HG02973 (cell line): ENCODE results near the gene CWF19L2.

Experiments
- ATAC-seq: cut with Tn5 transposase; IDR thresholded peaks from one replicate; pipeline ENCODE4 v1.9.1; 2021; ENCODE audit warnings: moderate library complexity; ENCODE audit not compliant: unreplicated experiment

Gene CWF19L2

DNA sequence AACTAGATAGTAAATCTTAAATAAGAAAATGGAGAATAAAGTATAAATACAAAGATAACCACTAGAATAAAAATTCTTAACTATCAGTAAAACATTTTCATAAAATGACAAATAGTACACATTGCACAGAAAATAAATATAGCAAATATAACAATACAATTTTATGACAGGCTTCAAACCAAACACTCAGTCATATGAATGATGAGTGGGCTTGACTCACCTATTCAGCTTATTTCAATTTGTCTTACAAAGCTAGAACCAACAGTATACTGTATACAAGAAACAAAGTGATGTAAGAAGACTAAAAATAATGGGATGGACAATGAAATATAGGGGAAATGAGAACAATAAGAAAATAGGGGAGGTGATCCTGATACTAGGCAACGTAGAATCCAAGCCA is 141.2 kb downstream of the CWF19L2 start:
- no peak for ATAC-seq

DNA sequence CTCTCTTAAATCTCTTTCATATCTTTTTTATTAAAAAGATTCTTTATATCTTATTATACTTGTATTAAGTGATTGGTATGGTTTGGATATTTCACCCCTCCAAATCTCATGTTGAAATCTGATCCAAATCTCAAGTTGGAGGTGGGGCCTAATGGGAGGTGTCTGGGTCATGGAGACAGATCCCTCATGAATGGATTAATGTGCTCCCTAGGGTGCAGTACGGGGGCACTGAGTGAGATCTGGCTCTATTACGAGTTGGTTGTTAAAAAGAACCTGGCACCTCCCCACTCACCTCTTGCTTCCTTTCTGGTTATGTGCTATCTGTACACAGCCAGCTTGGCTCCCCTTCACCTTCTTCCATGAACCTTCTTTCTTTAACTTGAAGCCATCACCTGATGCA is 149.6 kb downstream of the CWF19L2 start:
- no peak for ATAC-seq

DNA sequence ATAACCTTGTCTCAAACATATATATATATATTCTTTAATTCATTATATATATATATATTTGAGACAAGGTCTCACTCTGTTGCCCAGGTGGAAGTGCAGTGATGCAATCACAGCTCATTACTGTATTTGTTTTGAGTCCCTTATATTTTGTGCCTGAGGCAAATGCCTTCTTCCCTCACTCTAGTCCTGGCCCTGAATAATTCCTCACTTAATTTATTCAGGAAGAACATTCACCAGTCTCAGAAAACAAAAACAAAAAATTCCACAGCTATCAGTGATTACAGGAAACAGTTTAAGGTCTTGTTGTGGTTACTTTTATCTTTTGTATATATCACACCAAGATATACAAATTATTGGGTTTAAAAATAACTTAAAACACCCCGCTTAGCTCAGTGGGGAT is 155.7 kb downstream of the CWF19L2 start:
- ATAC-seq = no peak

DNA sequence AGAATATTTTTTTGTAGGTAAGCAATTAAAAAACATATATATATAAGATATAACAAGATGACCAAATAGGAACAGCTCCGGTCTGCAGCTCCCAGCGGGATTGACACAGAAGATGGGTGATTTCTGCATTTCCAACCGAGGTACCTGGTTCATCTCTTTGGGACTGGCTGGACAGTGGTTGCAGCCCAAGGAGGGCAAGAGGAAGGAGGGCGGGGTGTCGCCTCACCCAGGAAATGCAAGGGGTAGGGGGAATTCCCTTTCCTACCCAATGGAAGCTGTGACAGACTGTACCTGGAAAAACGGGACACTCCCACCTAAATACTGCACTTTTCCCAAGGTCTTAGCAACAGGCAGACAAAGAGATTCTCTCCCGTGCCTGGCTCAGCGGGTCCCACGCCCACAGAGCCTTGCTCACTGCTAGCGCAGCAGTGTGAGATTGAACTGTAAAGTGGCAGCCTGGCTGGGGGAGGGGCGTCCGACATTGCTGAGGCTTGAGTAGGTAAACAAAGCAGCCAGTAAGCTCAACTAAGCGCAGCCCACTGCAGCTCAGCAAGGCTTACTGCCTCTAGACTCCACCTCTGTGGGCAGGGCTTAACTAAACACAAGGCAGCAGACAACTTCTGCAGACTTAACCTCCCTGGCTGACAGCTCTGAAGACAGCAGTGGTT is 163.8 kb downstream of the CWF19L2 start:
- no peak for ATAC-seq

DNA sequence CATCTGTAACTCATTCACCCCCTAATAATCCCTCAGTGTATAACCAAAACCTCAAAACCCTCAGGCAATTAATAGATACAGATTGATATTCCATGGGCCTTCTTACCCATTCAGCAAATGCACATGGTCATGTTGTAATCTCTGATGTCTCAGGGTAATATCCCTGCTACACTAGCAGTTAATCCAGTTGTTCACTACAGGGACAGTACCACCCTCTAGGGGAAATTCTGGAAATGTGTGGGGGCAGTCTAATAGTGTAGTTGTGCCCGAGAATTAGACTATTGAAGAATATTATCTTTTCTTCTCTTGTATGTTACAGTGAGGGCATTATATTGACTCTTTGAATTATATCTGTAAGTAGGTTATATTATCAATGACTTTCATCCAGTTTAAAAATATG is 175.4 kb downstream of the CWF19L2 start:
- ATAC-seq = no peak
